ENCODE data around the gene GDI1. TPM values are rescaled to one million over a fixed set of nuclear protein-coding genes. Genes with fewer than 3 reads are reported as not detected.
A peak's percentile ranks its signal among the peaks of the same experiment; 100 is the strongest.

GDI1 gene
- total RNA-seq, 4 donors from 2014 or later, result 59.7 to 86.2 (median 78.1) TPM

DNA sequence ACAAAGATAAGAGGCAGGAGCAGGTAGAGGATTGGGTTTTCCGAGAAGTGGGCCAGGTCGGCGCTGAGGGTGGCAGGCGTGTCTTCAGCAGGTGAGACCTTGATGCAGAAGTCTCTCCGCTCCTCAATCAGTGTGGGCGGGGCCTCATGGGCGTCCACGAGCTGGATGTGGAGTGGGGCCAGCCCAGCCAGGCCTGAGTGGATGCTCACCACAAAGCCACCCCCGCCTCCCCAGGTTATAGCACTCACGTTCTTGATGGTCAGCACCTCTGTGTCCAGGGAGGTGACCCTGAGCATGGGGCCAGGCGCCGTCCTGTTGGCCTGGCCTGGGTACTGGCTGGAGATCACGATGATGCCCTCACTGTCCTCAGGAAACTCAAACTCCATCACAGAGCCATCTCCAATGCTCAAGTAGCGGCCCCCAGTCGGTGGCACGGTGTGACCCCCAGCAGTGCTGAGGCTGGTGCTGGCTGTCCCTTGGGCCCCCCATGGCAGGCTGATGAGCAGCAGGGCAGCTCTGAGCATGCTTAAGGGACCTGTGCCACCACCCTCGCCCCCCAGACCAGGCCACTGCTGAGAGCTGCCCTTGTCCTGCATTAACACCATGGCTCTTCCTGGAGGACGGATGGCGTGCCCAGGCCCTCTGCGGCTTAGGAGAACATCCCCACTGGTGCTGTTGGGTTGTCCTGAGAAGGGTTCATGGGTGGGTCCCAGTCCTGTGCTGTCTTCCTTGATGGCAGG, 51.6 kb downstream of the GDI1 start:
- Histone ChIP-seq H3K4me3 (replicated peaks in 1 of 3) (no peak overlapping the region), H3K4me1 (peaks cover 0 to 13% of the 10 kb centered on the region in 2 donors), H3K9me3 (no peaks in the 10 kb centered on the region), H3K27me3 (no peaks in the 10 kb centered on the region), H3K27ac (no peak overlapping the region), H3K36me3 (no peaks in the 10 kb centered on the region)
- no CpG with 5 or more reads among the region's 20 CpGs for WGBS, 2 donors
- no peak for TF ChIP-seq POLR2A (IDR thresholded peaks at IDR 0.05)
- TF ChIP-seq, protein P1, sequence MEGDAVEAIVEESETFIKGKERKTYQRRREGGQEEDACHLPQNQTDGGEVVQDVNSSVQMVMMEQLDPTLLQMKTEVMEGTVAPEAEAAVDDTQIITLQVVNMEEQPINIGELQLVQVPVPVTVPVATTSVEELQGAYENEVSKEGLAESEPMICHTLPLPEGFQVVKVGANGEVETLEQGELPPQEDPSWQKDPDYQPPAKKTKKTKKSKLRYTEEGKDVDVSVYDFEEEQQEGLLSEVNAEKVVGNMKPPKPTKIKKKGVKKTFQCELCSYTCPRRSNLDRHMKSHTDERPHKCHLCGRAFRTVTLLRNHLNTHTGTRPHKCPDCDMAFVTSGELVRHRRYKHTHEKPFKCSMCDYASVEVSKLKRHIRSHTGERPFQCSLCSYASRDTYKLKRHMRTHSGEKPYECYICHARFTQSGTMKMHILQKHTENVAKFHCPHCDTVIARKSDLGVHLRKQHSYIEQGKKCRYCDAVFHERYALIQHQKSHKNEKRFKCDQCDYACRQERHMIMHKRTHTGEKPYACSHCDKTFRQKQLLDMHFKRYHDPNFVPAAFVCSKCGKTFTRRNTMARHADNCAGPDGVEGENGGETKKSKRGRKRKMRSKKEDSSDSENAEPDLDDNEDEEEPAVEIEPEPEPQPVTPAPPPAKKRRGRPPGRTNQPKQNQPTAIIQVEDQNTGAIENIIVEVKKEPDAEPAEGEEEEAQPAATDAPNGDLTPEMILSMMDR (IDR thresholded peaks at IDR 0.05), result no peak
- no peak for DNase-seq
- intact Hi-C loops (cut with DNase I), result loop anchor here (5.0 kb wide), 1 partner anchor 51 kb away; the partner anchor contains the start of gene GDI1

DNA sequence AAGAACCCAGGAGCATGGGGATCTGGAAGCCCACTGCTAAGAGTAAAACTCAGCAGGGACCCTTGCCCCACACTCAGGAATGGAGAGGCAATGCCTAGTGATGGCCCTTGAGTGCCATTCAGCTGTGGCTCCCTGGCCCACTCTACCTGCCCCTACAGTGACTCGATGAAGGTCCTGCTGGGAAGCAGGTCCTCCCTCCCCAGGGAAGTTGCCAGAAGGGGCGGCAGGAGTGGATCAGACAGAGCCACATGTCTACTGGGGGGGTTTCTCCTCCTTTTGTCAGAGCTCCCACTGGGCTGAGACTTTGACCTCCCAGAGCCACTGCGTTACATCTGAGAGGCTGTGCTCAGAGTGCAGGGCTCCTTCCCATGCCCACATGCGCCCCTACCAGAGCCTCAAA, 52.2 kb downstream of the GDI1 start:
- H3K27ac ChIP-seq, result no peak overlapping the region
- DNase-seq, result no peak
- H3K36me3 ChIP-seq, result no peaks in the 10 kb centered on the region
- peaks cover 0 to 13% of the 10 kb centered on the region in 2 donors for H3K4me1 ChIP-seq
- intact Hi-C loops (cut with DNase I), result loop anchor here (5.0 kb wide), 1 partner anchor 52 kb away; the partner anchor contains the start of gene GDI1
- 90 to 100% methylated on average over 1 to 2 of the region's 4 CpGs for WGBS, 2 donors
- no peaks in the 10 kb centered on the region for H3K9me3 ChIP-seq
- H3K27me3 ChIP-seq, result no peaks in the 10 kb centered on the region
- no peak for TF ChIP-seq POLR2A (IDR thresholded peaks at IDR 0.05)
- TF ChIP-seq, protein P1 (IDR thresholded peaks at IDR 0.05), result no peak
- no peak overlapping the region for H3K4me3 ChIP-seq (replicated peaks in 1 of 3)

DNA sequence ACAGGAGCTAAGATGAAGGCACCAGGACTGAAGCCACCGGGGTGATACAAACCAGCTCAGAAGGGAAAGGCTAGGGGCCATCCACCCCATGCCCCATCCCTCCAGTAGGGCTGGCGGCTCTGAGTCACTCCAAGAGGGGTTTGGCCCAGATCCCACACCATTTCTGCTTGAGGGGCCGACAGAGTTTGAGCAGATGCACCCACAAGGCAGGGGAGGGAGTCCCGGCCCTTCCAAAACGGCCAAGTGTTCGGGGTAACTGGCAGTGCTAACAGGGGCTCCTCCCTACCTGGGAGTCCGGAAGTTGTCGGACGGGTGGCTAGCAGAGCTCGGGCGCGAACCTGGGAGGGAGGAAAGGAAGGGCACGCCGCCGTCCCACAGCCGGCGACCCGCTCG, 53.1 kb downstream of the GDI1 start:
- TF ChIP-seq, protein P1 (IDR thresholded peaks at IDR 0.05), result no peak
- no peak for TF ChIP-seq POLR2A (IDR thresholded peaks at IDR 0.05)
- intact Hi-C loops (cut with DNase I), result no loop called here
- H3K27ac ChIP-seq, result peak overlapping the region; percentile 59 to 89 (median 70)
- peak; percentile 25 to 27 for DNase-seq
- H3K36me3 ChIP-seq, result no peaks in the 10 kb centered on the region
- 17% methylated on average over 1 of the region's 19 CpGs; no CpG with 5 or more reads in 1 of the 2 donors for WGBS, 2 donors
- H3K4me1 ChIP-seq, result peaks cover 0 to 7% of the 10 kb centered on the region in 2 donors
- H3K27me3 ChIP-seq, result no peaks in the 10 kb centered on the region
- H3K9me3 ChIP-seq, result no peaks in the 10 kb centered on the region
- peak overlapping the region; percentile 26 to 56 (median 32) for H3K4me3 ChIP-seq (replicated peaks in 1 of 3)

DNA sequence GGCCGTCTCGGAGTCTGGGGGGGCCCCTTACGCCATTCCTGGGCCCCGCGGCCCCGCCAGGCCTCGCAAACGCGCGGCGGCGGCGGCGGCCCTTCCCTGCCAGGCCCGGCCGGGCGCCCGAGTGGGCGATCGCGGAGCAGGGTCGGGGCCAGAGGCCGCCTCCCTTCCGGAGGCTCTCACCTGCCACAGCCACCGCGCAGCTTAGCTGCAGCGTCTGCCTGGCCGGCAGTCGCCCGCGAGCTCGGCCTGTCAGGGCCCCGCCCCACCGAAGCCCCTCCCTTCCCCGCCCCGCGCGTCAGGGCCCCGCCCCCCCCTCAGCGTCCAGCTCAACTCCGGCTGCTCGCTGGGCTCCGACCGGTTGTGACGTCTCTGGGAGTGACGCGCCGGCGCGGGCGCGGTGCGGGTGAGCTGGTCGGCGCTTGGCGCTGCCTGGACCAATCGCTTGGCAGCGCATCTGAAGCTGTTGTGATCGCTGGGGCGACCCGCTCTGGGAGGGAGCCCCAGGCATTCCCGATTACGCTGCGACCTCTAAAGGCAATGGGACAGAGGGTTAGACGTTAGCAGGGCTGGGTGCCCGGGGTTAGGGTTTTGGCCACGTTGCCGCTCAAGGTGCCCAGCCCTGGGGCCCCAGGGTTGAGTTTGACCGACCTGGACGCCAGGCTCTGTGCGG, 53.6 kb downstream of the GDI1 start, which contains the start of gene SLC10A3:
Gene SLC10A3, minus strand, starts transcription at position 216 of the 670 bp plus-strand sequence. CDS start 1,689 bp downstream, outside the sequence.
- intact Hi-C loops (cut with DNase I), result no loop called here
- Histone ChIP-seq H3K27me3 (no peaks in the 10 kb centered on the region), H3K4me3 (replicated peaks in 1 of 3) (peak within 1 kb of the TSS; percentile 26 to 56 (median 32)), H3K27ac (peak within 1 kb of the TSS; percentile 76 to 89 (median 89)), H3K9me3 (no peaks in the 10 kb centered on the region), H3K4me1 (peaks cover 0 to 2% of the 10 kb centered on the region in 2 donors), H3K36me3 (no peaks in the 10 kb centered on the region)
- WGBS, 2 donors, result 0% methylated on average over 1 to 2 of the region's 71 CpGs
- peak; percentile 71 to 84 for TF ChIP-seq POLR2A (IDR thresholded peaks at IDR 0.05)
- TF ChIP-seq, protein P1 (IDR thresholded peaks at IDR 0.05), result peak in 1 of 6 experiments; percentile 17
- peak; percentile 92 for DNase-seq

Small RNA genes within 50 kb of the gene (microRNA-seq; reads per million reads assigned to microRNA genes)
- not detected for gene MIR6858

Small RNA genes within 50 kb of the gene (small RNA-seq; reads per million reads assigned to genes)
- gene MIR6858 (not detected), gene SNORA70 (not detected)

Other genes with a start within 250 kb of the GDI1 start
- gene OPN1MW2, start 217.4 kb upstream of the GDI1 start, total RNA-seq, result not detected
- not detected for gene OPN1MW3, start 179.6 kb upstream of the GDI1 start, total RNA-seq
- not detected for gene TEX28, start 142.0 kb upstream of the GDI1 start, total RNA-seq
- under 1 TPM in 2 of 4 donors, not detected in 2; 0.54 to 0.89 TPM for gene TKTL1, start 141.4 kb upstream of the GDI1 start, total RNA-seq
- gene FLNA, start 62.5 kb upstream of the GDI1 start, total RNA-seq, result 100 to 1,000 TPM; 143 to 553 (median 291) TPM
- 10 to 100 TPM; 36.5 to 71.6 (median 57.2) TPM for gene EMD, start 57.9 kb upstream of the GDI1 start, total RNA-seq
- 1,000 to 10,000 TPM; 1,199 to 6,548 (median 3,258) TPM for gene RPL10, start 38.8 kb upstream of the GDI1 start, total RNA-seq
- gene DNASE1L1, start 27.9 kb upstream of the GDI1 start, total RNA-seq, result 10 to 100 TPM; 40.7 to 92.9 (median 61.6) TPM
- 10 to 100 TPM; 41.1 to 75.9 (median 59.0) TPM for gene TAFAZZIN, start 25.6 kb upstream of the GDI1 start, total RNA-seq
- gene ATP6AP1, start 8.5 kb upstream of the GDI1 start, total RNA-seq, result 100 to 1,000 TPM in 1 of 4 donors, 10 to 100 TPM in 3; 69.0 to 172 (median 84.4) TPM
- gene FAM50A, start 7.0 kb downstream of the GDI1 start, total RNA-seq, result 10 to 100 TPM; 39.9 to 76.3 (median 47.4) TPM
- 10 to 100 TPM in 2 of 4 donors, 1 to 10 TPM in 2; 3.9 to 20.7 (median 14.1) TPM for gene PLXNA3, start 21.1 kb downstream of the GDI1 start, total RNA-seq
- gene LAGE3, start 42.1 kb downstream of the GDI1 start, total RNA-seq, result 10 to 100 TPM; 10.2 to 18.9 (median 12.6) TPM
- gene UBL4A, start 49.5 kb downstream of the GDI1 start, total RNA-seq, result 10 to 100 TPM; 32.9 to 63.4 (median 41.3) TPM
- gene SLC10A3, start 53.5 kb downstream of the GDI1 start, total RNA-seq, result 10 to 100 TPM; 21.9 to 40.6 (median 29.3) TPM
- gene FAM3A, start 79.1 kb downstream of the GDI1 start, total RNA-seq, result 10 to 100 TPM; 56.3 to 67.7 (median 65.3) TPM
- gene G6PD, start 109.7 kb downstream of the GDI1 start, total RNA-seq, result 100 to 1,000 TPM in 2 of 4 donors, 10 to 100 TPM in 2; 47.2 to 288 (median 158) TPM
- gene IKBKG, start 110.5 kb downstream of the GDI1 start, total RNA-seq, result 10 to 100 TPM; 14.4 to 24.3 (median 16.8) TPM
- gene CTAG1A, start 148.0 kb downstream of the GDI1 start, total RNA-seq, result not detected
- not detected for gene CTAG1B, start 182.1 kb downstream of the GDI1 start, total RNA-seq
- gene CTAG2, start 216.4 kb downstream of the GDI1 start, total RNA-seq, result not detected

Data from thyroid gland (tissue), 4 donors.